ENCODE data around the gene KBTBD8.

GRCh38 chr3:66949898-66950297 lies 48.2 kb upstream of the KBTBD8 start:
- TF ChIP-seq POLR2A (IDR thresholded peaks at IDR 0.05; ENCODE audit: low read depth) = no peak
- no peak for TF ChIP-seq CTCF (IDR thresholded peaks at IDR 0.05)
- TF ChIP-seq POLR2AphosphoS5 (IDR thresholded peaks at IDR 0.05) = no peak

Data from esophagus muscularis mucosa (tissue), 3 donors.